ENCODE data around the gene DLAT. TPM values are rescaled to one million over a fixed set of nuclear protein-coding genes. Genes with fewer than 3 reads are reported as not detected.

Gene DLAT
- total RNA-seq: 10 to 100 TPM; 13.8 to 16.1 TPM
- 29.0 to 47.4 reads per million in 2 donors for total RNA-seq

DNA sequence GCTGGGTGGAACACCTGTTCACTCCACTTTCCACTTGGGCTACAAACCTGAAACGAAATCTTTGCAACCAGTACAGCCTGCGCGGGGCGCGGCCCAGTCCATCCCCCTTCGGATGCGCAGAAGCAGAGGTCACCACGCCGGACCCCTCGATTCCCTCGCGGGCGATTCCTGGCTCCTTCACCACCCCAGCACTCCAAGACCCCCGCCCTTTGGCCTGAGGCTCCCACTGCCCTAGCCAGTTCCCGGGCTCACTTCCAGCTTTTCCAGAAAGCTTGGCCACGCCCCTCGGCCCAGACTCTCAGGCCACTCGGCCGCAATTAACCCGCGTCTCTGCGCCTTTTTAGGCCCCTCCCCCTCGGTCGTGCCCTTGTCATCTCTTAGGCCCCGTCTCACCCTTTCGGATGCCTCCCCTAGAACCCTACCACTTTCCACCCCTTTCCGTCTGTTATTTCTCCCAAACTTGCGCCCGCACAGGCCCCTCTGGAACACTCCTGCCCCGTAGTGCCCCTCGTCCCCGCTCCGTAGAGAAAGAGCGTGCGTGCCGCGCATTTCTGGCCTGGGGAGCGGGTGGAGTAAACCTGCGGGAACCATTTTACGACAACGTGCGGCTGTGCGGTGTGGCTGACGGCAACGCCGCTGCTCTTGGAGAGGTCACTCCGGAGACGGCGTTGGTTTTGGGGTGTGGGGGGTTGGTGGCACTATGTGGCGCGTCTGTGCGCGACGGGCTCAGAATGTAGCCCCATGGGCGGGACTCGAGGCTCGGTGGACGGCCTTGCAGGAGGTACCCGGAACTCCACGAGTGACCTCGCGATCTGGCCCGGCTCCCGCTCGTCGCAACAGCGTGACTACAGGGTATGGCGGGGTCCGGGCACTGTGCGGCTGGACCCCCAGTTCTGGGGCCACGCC, at the start of gene DLAT:
DLAT (plus strand) TSS at position 636 of the 906 bp plus-strand sequence; CDS start at position 701, 65 bp downstream.
- ATAC-seq (peak; percentile 92), DNase-seq (peak; percentile 64 to 72 (median 66))
- Mint-ChIP-seq H3K27ac (peak within 1 kb of the TSS; percentile 99), H3K36me3 (ENCODE audit: low read depth) (no peaks in the 10 kb centered on the region), H3K4me3 (peak within 1 kb of the TSS; percentile 99), H3K4me1 (peaks cover 22% of the 10 kb centered on the region), H3K27me3 (no peaks in the 10 kb centered on the region)
- no peaks in the 10 kb centered on the region for H3K9me3 ChIP-seq (ENCODE audit: control insufficient read depth, low read length, poor library complexity, severe bottlenecking)

DNA sequence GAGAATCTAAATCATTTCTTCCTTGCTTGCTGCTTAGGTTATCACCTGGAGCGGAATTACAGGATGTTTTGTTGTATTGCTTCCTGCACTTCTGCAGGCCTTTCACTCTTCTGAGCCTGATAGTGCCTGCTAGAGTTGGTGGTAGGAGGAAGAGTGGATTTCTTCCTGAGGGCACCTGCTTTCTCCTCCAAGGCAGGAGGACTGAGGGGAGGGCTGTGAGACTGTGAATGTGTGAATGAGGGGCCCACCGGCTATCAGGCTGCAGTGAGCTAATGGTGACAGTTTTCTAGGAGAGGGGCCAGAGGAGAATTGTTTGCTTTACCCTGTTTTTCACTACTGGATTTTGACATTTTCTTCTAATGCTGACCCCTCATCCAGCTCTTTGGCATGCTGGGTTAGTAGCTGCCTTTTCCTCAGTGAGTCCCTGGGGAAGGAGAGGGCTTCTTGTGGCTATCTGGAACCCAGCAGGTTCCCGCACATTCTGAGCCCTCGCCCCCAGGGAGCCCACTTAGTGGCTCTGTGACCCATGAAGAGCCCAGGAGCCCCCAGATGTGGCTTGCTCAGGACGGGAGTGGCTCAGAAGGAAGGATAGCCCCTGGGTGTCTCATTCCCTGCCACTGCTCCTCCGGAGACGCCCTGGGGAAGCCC, 49.0 kb upstream of the DLAT start:
- Mint-ChIP-seq H3K27me3 (peaks cover 30% of the 10 kb centered on the region), H3K27ac (peak overlapping the region; percentile 45), H3K36me3 (ENCODE audit: low read depth) (peaks cover 3% of the 10 kb centered on the region), H3K4me1 (peaks cover 17% of the 10 kb centered on the region), H3K4me3 (peak overlapping the region; percentile 84)
- H3K9me3 ChIP-seq (ENCODE audit: control insufficient read depth, low read length, poor library complexity, severe bottlenecking): no peaks in the 10 kb centered on the region
- no peak for ATAC-seq
- DNase-seq: no peak

DNA sequence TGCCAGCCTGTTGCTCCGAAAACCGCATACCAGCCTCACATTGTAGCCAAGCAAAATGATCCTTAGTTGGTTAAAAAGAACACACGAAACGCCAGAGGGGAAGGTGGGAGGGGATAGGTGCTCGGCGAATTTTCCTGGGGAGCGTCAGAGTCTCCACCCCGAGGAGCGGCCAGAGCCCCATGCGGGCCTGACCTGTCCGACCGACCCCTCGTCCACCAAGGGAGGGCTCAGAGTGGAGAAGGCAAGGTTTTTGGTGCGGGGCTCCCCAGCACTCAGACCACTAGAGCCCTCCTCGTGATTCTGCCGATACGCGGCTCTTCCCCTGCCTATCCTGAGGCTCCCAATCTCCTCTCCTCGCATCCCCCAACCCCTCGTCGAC, 48.5 kb upstream of the DLAT start:
- no peak for DNase-seq
- H3K36me3 Mint-ChIP-seq (ENCODE audit: low read depth): peaks cover 3% of the 10 kb centered on the region
- H3K27me3 Mint-ChIP-seq: peaks cover 30% of the 10 kb centered on the region
- H3K4me3 Mint-ChIP-seq: peak overlapping the region; percentile 84
- H3K4me1 Mint-ChIP-seq: peaks cover 17% of the 10 kb centered on the region
- peak overlapping the region; percentile 45 for H3K27ac Mint-ChIP-seq
- no peak for ATAC-seq
- H3K9me3 ChIP-seq (ENCODE audit: control insufficient read depth, low read length, poor library complexity, severe bottlenecking): no peaks in the 10 kb centered on the region

DNA sequence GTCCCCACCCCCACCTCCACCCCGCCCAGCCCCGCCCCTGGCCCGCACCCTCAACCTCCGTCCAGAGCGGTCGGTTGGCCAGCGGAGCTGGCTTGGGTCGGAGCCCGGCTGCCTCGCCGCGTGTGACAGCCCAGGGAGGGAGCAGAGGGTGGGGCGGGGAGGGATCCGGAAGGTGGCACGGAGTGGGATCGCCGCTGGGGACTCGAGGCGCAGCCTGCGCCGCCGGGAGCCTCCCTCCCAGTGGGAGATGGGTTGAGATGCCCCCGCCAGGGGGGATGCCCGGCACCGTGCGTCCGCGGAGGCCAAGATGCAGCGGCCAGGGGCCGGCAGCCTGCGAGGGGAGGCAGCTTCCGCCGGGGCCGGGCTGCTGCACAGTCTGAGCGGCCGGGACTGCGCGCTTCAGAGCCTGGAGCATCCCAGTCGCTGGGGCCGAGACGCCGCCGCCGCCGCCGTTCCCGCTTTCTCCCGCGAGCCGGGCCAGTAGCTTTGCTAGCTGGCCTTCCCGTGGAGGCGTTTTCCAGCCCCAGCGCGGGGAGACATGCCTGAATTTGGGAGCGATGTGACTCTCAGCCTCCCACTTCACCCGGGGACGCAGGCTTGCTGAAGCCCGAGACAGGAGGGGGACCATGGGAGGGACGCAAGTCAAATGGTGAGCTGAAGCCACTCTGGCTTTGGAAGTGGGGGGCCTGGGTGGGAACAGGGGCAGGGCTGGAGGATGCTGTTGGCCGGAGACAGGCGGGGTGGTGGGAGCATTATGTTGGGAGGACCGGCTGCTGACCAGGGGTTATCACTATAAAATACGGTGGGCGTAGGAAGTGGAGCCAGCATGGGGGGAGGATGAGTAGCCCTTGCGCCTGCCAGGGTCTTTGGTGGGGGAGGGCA, 47.8 kb upstream of the DLAT start:
- peaks cover 30% of the 10 kb centered on the region for H3K27me3 Mint-ChIP-seq
- ATAC-seq (peak; percentile 71), DNase-seq (no peak)
- H3K4me3 Mint-ChIP-seq: peak overlapping the region; percentile 84
- H3K27ac Mint-ChIP-seq: no peak overlapping the region
- no peaks in the 10 kb centered on the region for H3K9me3 ChIP-seq (ENCODE audit: control insufficient read depth, low read length, poor library complexity, severe bottlenecking)
- peaks cover 3% of the 10 kb centered on the region for H3K36me3 Mint-ChIP-seq (ENCODE audit: low read depth)
- peaks cover 17% of the 10 kb centered on the region for H3K4me1 Mint-ChIP-seq

DNA sequence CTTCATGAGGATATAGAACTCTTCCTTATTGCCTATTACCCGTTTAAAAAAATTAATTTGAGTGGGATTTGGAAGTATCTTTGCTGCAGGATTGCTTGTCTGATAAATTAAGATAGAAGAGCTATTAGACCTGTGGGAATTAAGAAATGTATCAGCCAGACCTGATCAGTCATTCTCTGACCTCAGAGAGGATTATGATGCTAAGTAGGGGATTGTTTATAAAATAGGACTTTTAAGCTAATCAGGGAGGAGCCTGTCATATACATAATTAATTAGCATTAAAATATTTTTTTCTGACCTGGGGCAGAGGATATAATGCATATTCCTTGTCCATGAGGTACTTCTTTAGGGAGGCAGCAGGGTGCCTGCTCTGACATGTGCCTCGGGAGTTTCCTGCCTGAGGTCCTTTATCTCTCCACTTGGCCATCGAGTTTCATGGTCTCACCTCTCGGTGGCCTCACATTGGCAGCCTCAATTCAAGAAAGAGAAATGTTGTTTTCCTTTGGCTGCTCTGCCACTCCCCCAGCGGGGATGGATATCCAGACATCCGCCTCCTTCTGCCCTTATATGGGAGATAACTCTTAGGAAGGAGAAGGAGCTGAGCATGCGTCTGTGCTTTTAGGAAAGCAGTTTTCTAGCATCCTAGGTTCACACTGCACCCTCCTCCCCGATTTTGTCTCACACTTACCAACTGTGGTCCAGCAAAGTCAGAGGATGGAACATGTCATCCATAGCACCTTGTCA, 47.0 kb upstream of the DLAT start:
- ATAC-seq (no peak), DNase-seq (no peak)
- peaks cover 17% of the 10 kb centered on the region for H3K4me1 Mint-ChIP-seq
- H3K27me3 Mint-ChIP-seq: peaks cover 30% of the 10 kb centered on the region
- H3K27ac Mint-ChIP-seq: no peak overlapping the region
- H3K4me3 Mint-ChIP-seq: peak overlapping the region; percentile 84
- peaks cover 3% of the 10 kb centered on the region for H3K36me3 Mint-ChIP-seq (ENCODE audit: low read depth)
- no peaks in the 10 kb centered on the region for H3K9me3 ChIP-seq (ENCODE audit: control insufficient read depth, low read length, poor library complexity, severe bottlenecking)

DNA sequence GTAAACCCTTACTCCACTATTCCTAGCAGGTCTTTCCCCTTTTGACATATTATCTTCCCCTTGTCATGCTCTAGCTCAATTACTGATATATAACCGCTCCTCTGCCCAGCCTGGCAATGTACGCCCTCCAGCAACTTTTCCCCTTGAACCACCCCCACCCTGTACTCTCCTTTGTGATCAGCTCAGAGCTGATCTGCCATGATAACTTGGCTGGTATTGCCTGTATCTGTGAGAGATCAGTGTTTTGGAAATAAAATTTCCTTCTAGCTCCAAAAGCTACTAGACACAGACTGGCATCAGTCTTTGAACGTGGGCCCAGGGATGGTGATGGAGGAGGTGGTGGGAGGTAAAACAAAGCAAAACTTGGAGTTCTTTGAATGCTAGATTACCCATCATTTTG, 45.1 kb upstream of the DLAT start:
- no peaks in the 10 kb centered on the region for H3K9me3 ChIP-seq (ENCODE audit: control insufficient read depth, low read length, poor library complexity, severe bottlenecking)
- peaks cover 3% of the 10 kb centered on the region for H3K36me3 Mint-ChIP-seq (ENCODE audit: low read depth)
- H3K4me1 Mint-ChIP-seq: peaks cover 15% of the 10 kb centered on the region
- DNase-seq (no peak), ATAC-seq (no peak)
- H3K27me3 Mint-ChIP-seq: peaks cover 30% of the 10 kb centered on the region
- H3K27ac Mint-ChIP-seq: no peak overlapping the region
- no peak overlapping the region for H3K4me3 Mint-ChIP-seq

DNA sequence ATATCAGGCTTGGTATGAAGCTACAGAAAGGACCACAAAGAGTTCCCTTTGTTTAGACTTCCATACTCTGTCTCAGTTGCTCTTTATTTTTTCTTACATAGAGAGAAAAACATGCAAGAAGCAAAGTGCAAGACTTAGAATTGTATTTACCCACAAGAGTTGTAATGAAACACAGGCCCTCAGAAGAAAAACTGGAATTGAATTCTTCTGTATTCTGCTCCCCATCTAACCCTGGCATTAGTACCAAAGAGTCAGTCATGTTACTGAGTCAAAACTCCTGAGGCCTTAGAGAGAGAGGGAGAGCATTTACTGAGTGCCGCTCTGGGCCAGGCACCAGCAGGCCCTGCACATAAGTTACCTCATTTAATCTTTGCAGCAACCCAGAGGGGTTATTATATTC, 43.9 kb upstream of the DLAT start:
- Mint-ChIP-seq H3K27me3 (peaks cover 30% of the 10 kb centered on the region), H3K36me3 (ENCODE audit: low read depth) (peaks cover 2% of the 10 kb centered on the region), H3K4me3 (no peak overlapping the region), H3K27ac (no peak overlapping the region), H3K4me1 (peaks cover 10% of the 10 kb centered on the region)
- no peak for ATAC-seq
- no peak for DNase-seq
- no peaks in the 10 kb centered on the region for H3K9me3 ChIP-seq (ENCODE audit: control insufficient read depth, low read length, poor library complexity, severe bottlenecking)

DNA sequence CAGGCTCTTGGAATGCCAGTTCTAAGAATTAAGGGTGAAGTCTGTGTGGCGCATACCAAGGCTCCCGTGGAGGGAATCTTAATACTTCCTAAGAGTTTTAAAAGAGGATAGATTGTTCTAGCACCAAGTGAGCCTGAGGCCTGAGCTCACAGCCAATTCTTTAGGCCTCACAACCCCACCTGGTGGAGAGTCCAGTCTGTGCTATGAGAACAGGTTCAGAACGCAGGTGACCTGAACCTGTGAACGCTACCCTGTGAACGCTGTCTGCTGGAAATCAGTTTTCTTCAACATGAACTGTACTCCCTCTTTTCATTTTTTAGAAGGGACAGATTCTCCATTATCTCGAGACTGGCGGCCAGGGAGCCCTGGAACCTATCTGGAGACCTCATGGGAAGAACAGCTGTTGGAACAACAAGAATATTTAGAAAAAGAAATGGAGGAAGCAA, 43.2 kb upstream of the DLAT start:
- H3K4me1 Mint-ChIP-seq: peaks cover 6% of the 10 kb centered on the region
- no peaks in the 10 kb centered on the region for H3K9me3 ChIP-seq (ENCODE audit: control insufficient read depth, low read length, poor library complexity, severe bottlenecking)
- no peaks in the 10 kb centered on the region for H3K36me3 Mint-ChIP-seq (ENCODE audit: low read depth)
- no peak overlapping the region for H3K4me3 Mint-ChIP-seq
- peak in 1 of 3 donors; percentile 23 for DNase-seq
- no peak overlapping the region for H3K27ac Mint-ChIP-seq
- peak; percentile 75 for ATAC-seq
- peaks cover 30% of the 10 kb centered on the region for H3K27me3 Mint-ChIP-seq

DNA sequence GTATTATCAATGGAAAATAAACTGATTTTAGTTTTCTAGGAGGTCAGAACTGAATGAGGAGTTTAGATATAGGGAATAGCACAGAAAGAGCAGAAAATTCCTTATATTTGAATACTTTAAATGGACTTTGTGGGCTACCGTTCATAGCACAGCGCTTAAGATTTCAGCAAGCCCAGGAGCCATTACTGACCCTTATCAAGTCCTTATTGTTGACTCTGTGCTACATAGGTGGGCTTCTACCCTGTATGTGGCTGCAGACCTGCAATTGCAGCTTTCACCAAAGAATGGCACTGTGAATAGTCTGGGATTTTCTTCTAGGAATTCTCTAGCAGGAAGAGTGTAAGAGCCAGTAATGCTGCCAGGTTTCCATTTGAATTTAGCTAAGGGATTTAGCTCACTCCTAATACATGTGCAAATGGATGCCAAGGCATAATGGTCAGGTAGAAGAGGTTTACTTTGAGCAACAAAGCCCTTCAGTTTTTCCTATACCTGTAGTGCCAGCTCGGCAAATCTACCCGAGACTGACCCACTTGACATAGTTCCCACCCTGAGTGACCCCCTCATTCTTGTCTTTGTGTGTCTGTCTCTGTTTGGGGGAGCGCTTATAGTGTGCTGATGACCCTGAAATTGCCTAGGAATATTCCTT, 42.5 kb upstream of the DLAT start:
- no peaks in the 10 kb centered on the region for H3K36me3 Mint-ChIP-seq (ENCODE audit: low read depth)
- no peak overlapping the region for H3K4me3 Mint-ChIP-seq
- ATAC-seq: no peak

DNA sequence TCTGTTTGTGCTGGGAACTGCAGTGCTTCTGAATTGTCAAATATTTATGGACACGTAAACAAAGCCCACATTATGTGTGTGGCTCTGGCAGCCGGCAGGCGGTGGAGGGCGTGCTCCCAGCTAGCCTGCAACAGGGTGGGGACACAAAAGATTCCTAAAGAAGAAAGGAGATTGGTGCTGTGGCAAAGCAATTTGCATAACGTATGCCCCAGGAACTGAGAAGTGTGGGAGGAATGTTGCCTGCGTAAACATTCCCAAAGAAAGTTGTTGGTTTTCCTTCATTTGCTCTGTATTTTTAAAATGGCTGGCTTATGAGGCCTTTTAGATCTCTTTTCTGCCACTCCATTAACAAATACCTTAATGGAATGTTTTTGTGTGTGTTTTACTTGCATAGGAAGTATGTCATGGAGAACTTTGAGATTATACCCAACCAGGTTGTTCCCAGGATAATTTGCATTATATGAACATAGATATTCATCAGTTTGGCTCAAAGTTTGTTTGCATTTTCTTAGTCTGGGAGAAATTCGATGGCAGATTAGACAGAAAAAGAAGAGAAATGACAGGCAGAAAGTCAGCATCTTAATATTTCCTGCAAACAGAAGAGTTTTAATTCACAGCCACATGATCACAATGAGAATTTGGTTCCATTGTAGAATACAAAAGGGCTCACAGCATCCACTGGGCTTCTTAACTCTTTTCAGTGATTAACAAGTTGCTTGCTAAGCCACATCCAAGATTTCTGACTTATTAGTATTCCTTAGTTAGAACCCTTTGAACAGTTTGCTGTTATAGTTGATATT, 41.8 kb upstream of the DLAT start:
- H3K36me3 Mint-ChIP-seq (ENCODE audit: low read depth): no peaks in the 10 kb centered on the region
- ATAC-seq (no peak), DNase-seq (no peak)
- H3K4me1 Mint-ChIP-seq: no peaks in the 10 kb centered on the region
- H3K4me3 Mint-ChIP-seq: no peak overlapping the region
- no peaks in the 10 kb centered on the region for H3K9me3 ChIP-seq (ENCODE audit: control insufficient read depth, low read length, poor library complexity, severe bottlenecking)
- peaks cover 20% of the 10 kb centered on the region for H3K27me3 Mint-ChIP-seq
- H3K27ac Mint-ChIP-seq: no peak overlapping the region

More for the DNA sequence above, 42.5 kb upstream of the DLAT start:
- no peak overlapping the region for H3K27ac Mint-ChIP-seq
- no peaks in the 10 kb centered on the region for H3K9me3 ChIP-seq (ENCODE audit: control insufficient read depth, low read length, poor library complexity, severe bottlenecking)
- H3K4me1 Mint-ChIP-seq: peaks cover 4% of the 10 kb centered on the region
- H3K27me3 Mint-ChIP-seq: peaks cover 27% of the 10 kb centered on the region
- DNase-seq: no peak

DNA sequence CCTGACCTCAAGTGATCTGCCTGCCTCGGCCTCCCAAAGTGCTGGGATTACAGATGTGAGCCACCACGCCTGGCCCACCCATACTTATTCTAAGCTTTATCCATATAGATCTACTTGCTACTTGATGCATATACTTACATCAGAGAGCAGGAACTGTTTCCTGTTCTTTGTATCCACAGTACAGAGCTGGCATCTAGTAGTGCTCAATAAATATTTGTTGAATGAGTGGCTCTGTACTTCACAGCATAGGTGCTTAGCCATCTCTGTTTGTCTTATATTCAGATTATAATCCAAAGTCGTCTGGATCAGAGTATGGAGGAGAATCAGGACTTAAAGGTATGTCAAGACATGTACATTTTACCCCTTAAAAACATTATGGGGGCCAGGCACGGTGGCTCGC, 38.6 kb upstream of the DLAT start:
- Mint-ChIP-seq H3K27me3 (no peaks in the 10 kb centered on the region), H3K4me3 (no peak overlapping the region), H3K4me1 (no peaks in the 10 kb centered on the region), H3K27ac (no peak overlapping the region), H3K36me3 (ENCODE audit: low read depth) (no peaks in the 10 kb centered on the region)
- H3K9me3 ChIP-seq (ENCODE audit: control insufficient read depth, low read length, poor library complexity, severe bottlenecking): no peaks in the 10 kb centered on the region
- ATAC-seq (no peak), DNase-seq (no peak)

Measured in T-helper 17 cell (primary cell).